IMR-90 (cell line): ENCODE measurements around the gene LGALS3. TPM values are rescaled to one million over a fixed set of nuclear protein-coding genes. Genes with fewer than 3 reads are reported as not detected.

Experiments
- ATAC-seq: fragments of 200-7000 bp; cut with Tn5 transposase; 2 replicates; pipeline ENCODE4 v1.9.1; 2020; ENCODE audit warnings: low read depth, mild to moderate bottlenecking, moderate library complexity
- BruUV-seq: library from RNA; stranded (reverse); fragments of 400-500 nt; replicated peaks from 2 replicates; lab custom pipeline; 2021; lab: Mats Ljungman, UMichigan
- CTCF ChIA-PET: fragments of 300-600 bp; formaldehyde crosslinking; extraction: SDS; loops from one replicate; lab custom pipeline; 2021; ENCODE audit warnings: antibody characterized with exemption; lab: Yijun Ruan, JAX
- POLR2A ChIA-PET: fragments of 300-600 bp; sonication (Branson Sonifier 250); formaldehyde crosslinking; loops from one replicate; lab custom pipeline; 2022; ENCODE audit warnings: antibody characterized with exemption; ENCODE audit not compliant: unreplicated experiment; lab: Charles Lee
- DNase-seq: peaks from one replicate; pipeline ENCODE4 v3.0.0; 2013
- H2AFZ ChIP-seq: replicated peaks from 2 replicates; pipeline ENCODE3; 2013; ENCODE audit warnings: low read length, mild to moderate bottlenecking; ENCODE audit not compliant: poor library complexity
- H2AK5ac ChIP-seq: 2 replicates; pipeline ENCODE4 v1.6.1; 2013; ENCODE audit warnings: low read depth, low read length, inconsistent platforms
- H2AK9ac ChIP-seq: replicated peaks from 2 replicates; pipeline ENCODE3; 2013; ENCODE audit warnings: mild to moderate bottlenecking, low read depth, low read length, moderate library complexity; ENCODE audit not compliant: poor library complexity
- H2BK120ac ChIP-seq: 2 replicates; pipeline ENCODE4 v1.6.1; 2013; ENCODE audit warnings: low read depth, low read length, inconsistent platforms
- H2BK15ac ChIP-seq: 3 replicates; pipeline ENCODE4 v1.6.1; 2013; ENCODE audit warnings: low read depth, low read length, inconsistent platforms
- H2BK20ac ChIP-seq: 2 replicates; pipeline ENCODE4 v1.6.1; 2013; ENCODE audit warnings: low read depth, mild to moderate bottlenecking, inconsistent platforms, low read length, moderate library complexity
- H2BK5ac ChIP-seq: 2 replicates; pipeline ENCODE4 v1.6.1; 2013; ENCODE audit warnings: mild to moderate bottlenecking, low read depth, low read length, inconsistent platforms; ENCODE audit not compliant: poor library complexity, severe bottlenecking
- H3K14ac ChIP-seq: replicated peaks from 2 replicates; pipeline ENCODE4 v1.6.1; 2013; ENCODE audit warnings: low read depth, low read length, inconsistent platforms
- H3K18ac ChIP-seq: 2 replicates; pipeline ENCODE4 v1.6.1; 2013; ENCODE audit warnings: low read depth, low read length, control low read depth
- H3K23ac ChIP-seq: 2 replicates; pipeline ENCODE4 v1.6.1; 2013; ENCODE audit warnings: low read depth, low read length, inconsistent platforms
- H3K27ac ChIP-seq: 2 replicates; pipeline ENCODE4 v1.5.1; 2013; ENCODE audit warnings: mild to moderate bottlenecking, control low read depth, low read length; ENCODE audit not compliant: insufficient read depth
- H3K27me3 ChIP-seq: 2 replicates; pipeline ENCODE4 v1.6.1; 2013; ENCODE audit warnings: low read length; ENCODE audit not compliant: control insufficient read depth, insufficient read depth
- H3K36me3 ChIP-seq: 2 replicates; pipeline ENCODE4 v1.6.1; 2013; ENCODE audit warnings: low read length, mixed read lengths; ENCODE audit not compliant: control insufficient read depth, insufficient read depth
- H3K4ac ChIP-seq: 2 replicates; pipeline ENCODE4 v1.6.1; 2013; ENCODE audit warnings: low read depth, low read length, inconsistent platforms
- H3K4me1 ChIP-seq: 2 replicates; pipeline ENCODE4 v1.6.1; 2013; ENCODE audit warnings: low read length, mixed read lengths; ENCODE audit not compliant: control insufficient read depth, insufficient read depth
- H3K4me2 ChIP-seq: 2 replicates; pipeline ENCODE4 v1.6.1; 2013; ENCODE audit warnings: low read depth, mild to moderate bottlenecking, control low read depth, low read length, moderate library complexity
- H3K4me3 ChIP-seq: 2 replicates; pipeline ENCODE4 v1.5.1; 2013; ENCODE audit warnings: low read depth, mild to moderate bottlenecking, control low read depth, low read length, moderate library complexity; ENCODE audit not compliant: insufficient read depth
- H3K56ac ChIP-seq: 2 replicates; pipeline ENCODE4 v1.6.1; 2013; ENCODE audit warnings: low read length, inconsistent platforms; ENCODE audit not compliant: insufficient read depth; ENCODE audit errors: extremely low read depth
- H3K79me1 ChIP-seq, 2 experiments: 2 replicates each; pipeline ENCODE4 v1.6.1; 2013; ENCODE audit warnings: low read length in 2 of 2, inconsistent platforms in 1 of 2, low read depth in 1 of 2
- H3K9ac ChIP-seq: 2 replicates; pipeline ENCODE4 v1.6.1; 2013; ENCODE audit warnings: low read depth, low read length, control low read depth
- H3K9me1 ChIP-seq: 2 replicates; pipeline ENCODE4 v1.6.1; 2013; ENCODE audit warnings: low read length, inconsistent platforms; ENCODE audit not compliant: insufficient read depth
- H3K9me3 ChIP-seq: 2 replicates; pipeline ENCODE4 v1.6.1; 2013; ENCODE audit warnings: low read length; ENCODE audit not compliant: control insufficient read depth, insufficient read depth
- H4K20me1 ChIP-seq: 2 replicates; pipeline ENCODE4 v1.6.1; 2013; ENCODE audit warnings: low read length, inconsistent platforms; ENCODE audit not compliant: insufficient read depth
- H4K5ac ChIP-seq: 2 replicates; pipeline ENCODE4 v1.6.1; 2013; ENCODE audit warnings: mild to moderate bottlenecking, low read depth, low read length, control low read depth
- H4K8ac ChIP-seq, 2 experiments: 2 replicates each; pipeline ENCODE4 v1.6.1; 2013; ENCODE audit warnings: low read depth in 2 of 2, low read length in 2 of 2, control low read depth in 1 of 2, inconsistent platforms in 1 of 2
- H4K91ac ChIP-seq: 2 replicates; pipeline ENCODE4 v1.6.1; 2013; ENCODE audit warnings: low read depth, low read length, inconsistent platforms; ENCODE audit not compliant: insufficient read depth
- BHLHE40 ChIP-seq: fragments of 150-350 bp; IDR thresholded peaks from 2 replicates; pipeline ENCODE4 v1.6.1; 2016; ENCODE audit warnings: mild to moderate bottlenecking, low read depth, low read length
- CEBPB ChIP-seq: IDR thresholded peaks from 2 replicates; pipeline ENCODE4 v1.6.1; 2012; ENCODE audit warnings: low read depth, low read length, improper control_type of control experiment
- CHD1 ChIP-seq: IDR thresholded peaks from 2 replicates; pipeline ENCODE4 v1.6.1; 2012; ENCODE audit warnings: low read depth, low read length, improper control_type of control experiment
- FOS ChIP-seq: fragments of 150-350 bp; IDR thresholded peaks from 2 replicates; pipeline ENCODE4 v1.6.1; 2016; ENCODE audit warnings: low read depth, low read length
- MAFK ChIP-seq: IDR thresholded peaks from 2 replicates; pipeline ENCODE4 v1.6.1; 2012; ENCODE audit warnings: low read depth, low read length, improper control_type of control experiment
- MAZ ChIP-seq: IDR thresholded peaks from 2 replicates; pipeline ENCODE4 v1.6.1; 2012; ENCODE audit warnings: low read depth, mild to moderate bottlenecking, low read length, improper control_type of control experiment, moderate library complexity, borderline replicate concordance
- MXI1 ChIP-seq: IDR thresholded peaks from 2 replicates; pipeline ENCODE4 v1.6.1; 2012; ENCODE audit warnings: low read depth, mild to moderate bottlenecking, low read length, moderate library complexity, borderline replicate concordance
- NFE2L2 ChIP-seq: fragments of 150-350 bp; IDR thresholded peaks from 2 replicates; pipeline ENCODE4 v1.6.1; 2016; ENCODE audit warnings: low read depth, mild to moderate bottlenecking, low read length
- POLR2A ChIP-seq: IDR thresholded peaks from 2 replicates; pipeline ENCODE4 v1.6.1; 2012; ENCODE audit warnings: mild to moderate bottlenecking, low read depth, low read length
- RAD21 ChIP-seq: IDR thresholded peaks from 2 replicates; pipeline ENCODE4 v1.6.1; 2012; ENCODE audit warnings: low read length, improper control_type of control experiment
- RCOR1 ChIP-seq: IDR thresholded peaks from 2 replicates; pipeline ENCODE4 v1.6.1; 2012; ENCODE audit warnings: mild to moderate bottlenecking, low read length, improper control_type of control experiment; ENCODE audit not compliant: insufficient replicate concordance
- RFX5 ChIP-seq: IDR thresholded peaks from 2 replicates; pipeline ENCODE4 v1.8.0; 2012; ENCODE audit warnings: low read depth, mild to moderate bottlenecking, low read length, moderate library complexity
- SMC3 ChIP-seq: fragments of 150-350 bp; IDR thresholded peaks from 2 replicates; pipeline ENCODE4 v1.6.1; 2016; ENCODE audit warnings: low read depth, mild to moderate bottlenecking, antibody characterized with exemption, low read length, moderate library complexity
- WGBS, 2 experiments: methylation state at CpG; one replicate each; pipeline versions ENCODE4 v1.1.5 to v1.1.7; 2013; ENCODE audit warnings: missing lambda C conversion rate in 2 of 2; ENCODE audit not compliant: insufficient read length in 1 of 2; ENCODE audit errors: extremely low coverage in 2 of 2; 5-methylcytosine and 5-hydroxymethylcytosine counted together
- dilution Hi-C: fragments of 300-500 bp; cut with HindIII; formaldehyde crosslinking; loops from one replicate; pipeline ENCODE4 v1.14.3; 2018; ENCODE audit warnings: low sequenced_read_pairs; ENCODE audit not compliant: unreplicated experiment
- in situ Hi-C: fragments of 300-500 bp; cut with MboI; formaldehyde crosslinking; loops from 3 replicates; pipeline ENCODE4 v1.14.3; 2019; ENCODE audit warnings: low sequenced_read_pairs, inconsistent platforms, mixed read lengths
- intact Hi-C: fragments of 100-400 bp; cut with micrococcal nuclease; formaldehyde crosslinking; loops from 2 replicates; pipeline ENCODE4 v1.10.0; 2022
- polyA plus RNA-seq, 3 experiments: library from polyadenylated mRNA; depleted of rRNA; stranded (reverse); fragments of >200 nt; gene quantifications; 2 replicates each; pipeline ENCODE4 v1.2.3, GENCODE V29; 2012; ENCODE audit warnings: low replicate concordance in 1 of 3
- total RNA-seq: library from RNA; depleted of rRNA; stranded (reverse); fragments of >200 nt; gene quantifications from 2 replicates; pipeline ENCODE4 v1.2.3, GENCODE V29; 2012
- TF ChIP-seq, protein P1 (sequence below): conservative IDR thresholded peaks from 2 replicates; pipeline ENCODE4 v1.5.1; 2012; ENCODE audit warnings: mild to moderate bottlenecking, low read depth, low read length, improper control_type of control experiment
- TF ChIP-seq, protein P2 (sequence below): fragments of 150-350 bp; IDR thresholded peaks from 2 replicates; pipeline ENCODE4 v1.6.1; 2017; ENCODE audit warnings: mild to moderate bottlenecking, antibody characterized with exemption, low read length, low read depth
- TF ChIP-seq, protein P3 (sequence below): fragments of 150-350 bp; IDR thresholded peaks from 2 replicates; pipeline ENCODE4 v1.6.1; 2016; ENCODE audit warnings: low read depth, mild to moderate bottlenecking, low read length, moderate library complexity, borderline replicate concordance

Gene LGALS3
- total and polyA plus RNA-seq, 2 of the 4 experiments (the other 2 are of a cell fraction), result 84.4 to 171 TPM

DNA sequence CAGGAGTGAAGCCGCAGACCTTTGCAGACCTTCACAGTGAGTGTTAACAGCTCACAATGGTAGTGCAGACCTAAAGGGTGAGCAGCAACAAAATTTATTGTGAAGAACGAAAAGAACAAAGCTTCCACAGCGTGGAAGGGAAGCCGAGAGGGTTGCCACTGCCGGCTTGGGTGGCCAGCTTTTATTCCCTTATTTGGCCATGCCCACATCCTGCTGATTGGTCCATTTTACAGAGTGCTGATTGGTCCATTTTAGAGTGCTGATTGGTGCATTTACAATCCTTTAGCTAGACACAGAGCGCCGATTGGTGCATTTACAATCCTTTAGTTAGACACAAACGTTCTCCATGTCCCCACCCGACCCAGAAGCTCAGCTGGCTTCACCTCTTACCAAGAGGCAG lies 42.1 kb upstream of the LGALS3 start:
- no peak for ATAC-seq

More for the DNA sequence above, 42.1 kb upstream of the LGALS3 start:
- H3K27me3 ChIP-seq, result no peaks in the 10 kb centered on the region
- no peak overlapping the region for H3K4ac ChIP-seq
- H4K8ac ChIP-seq, result no peak overlapping the region
- H3K23ac ChIP-seq, result no peak overlapping the region
- H3K56ac ChIP-seq, result no peak overlapping the region
- H3K14ac ChIP-seq, result no peak overlapping the region
- 80% methylated on average over 2 of the region's 9 CpGs; no CpG with 5 or more reads in 1 of the 2 experiments for WGBS, 2 experiments
- H4K91ac ChIP-seq, result no peak overlapping the region
- no peak overlapping the region for H2AK9ac ChIP-seq
- no peak overlapping the region for H4K5ac ChIP-seq
- no TSS peak for BruUV-seq
- no peak overlapping the region for H3K4me2 ChIP-seq
- no peak overlapping the region for H2AFZ ChIP-seq
- no peak overlapping the region for H3K4me3 ChIP-seq
- ChIA-PET POLR2A (no interaction called here), CTCF (no interaction called here)
- no peaks in the 10 kb centered on the region for H3K4me1 ChIP-seq
- no peak overlapping the region for H2AK5ac ChIP-seq
- dilution Hi-C loops, result no loop called here
- intact Hi-C loops, result no loop called here
- no peak overlapping the region for H2BK120ac ChIP-seq
- no peak for DNase-seq
- no peak overlapping the region for H3K9ac ChIP-seq
- no peak for TF ChIP-seq SMC3
- no peak for TF ChIP-seq CEBPB
- TF ChIP-seq MAFK, result no peak
- no peak for TF ChIP-seq FOS
- no peak for TF ChIP-seq RFX5
- no peak for TF ChIP-seq MAZ
- no peak for TF ChIP-seq RCOR1
- TF ChIP-seq RAD21, result no peak
- TF ChIP-seq CHD1, result no peak
- TF ChIP-seq, protein P1, sequence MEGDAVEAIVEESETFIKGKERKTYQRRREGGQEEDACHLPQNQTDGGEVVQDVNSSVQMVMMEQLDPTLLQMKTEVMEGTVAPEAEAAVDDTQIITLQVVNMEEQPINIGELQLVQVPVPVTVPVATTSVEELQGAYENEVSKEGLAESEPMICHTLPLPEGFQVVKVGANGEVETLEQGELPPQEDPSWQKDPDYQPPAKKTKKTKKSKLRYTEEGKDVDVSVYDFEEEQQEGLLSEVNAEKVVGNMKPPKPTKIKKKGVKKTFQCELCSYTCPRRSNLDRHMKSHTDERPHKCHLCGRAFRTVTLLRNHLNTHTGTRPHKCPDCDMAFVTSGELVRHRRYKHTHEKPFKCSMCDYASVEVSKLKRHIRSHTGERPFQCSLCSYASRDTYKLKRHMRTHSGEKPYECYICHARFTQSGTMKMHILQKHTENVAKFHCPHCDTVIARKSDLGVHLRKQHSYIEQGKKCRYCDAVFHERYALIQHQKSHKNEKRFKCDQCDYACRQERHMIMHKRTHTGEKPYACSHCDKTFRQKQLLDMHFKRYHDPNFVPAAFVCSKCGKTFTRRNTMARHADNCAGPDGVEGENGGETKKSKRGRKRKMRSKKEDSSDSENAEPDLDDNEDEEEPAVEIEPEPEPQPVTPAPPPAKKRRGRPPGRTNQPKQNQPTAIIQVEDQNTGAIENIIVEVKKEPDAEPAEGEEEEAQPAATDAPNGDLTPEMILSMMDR, result no peak
- TF ChIP-seq POLR2A, result no peak
- TF ChIP-seq, protein P2, sequence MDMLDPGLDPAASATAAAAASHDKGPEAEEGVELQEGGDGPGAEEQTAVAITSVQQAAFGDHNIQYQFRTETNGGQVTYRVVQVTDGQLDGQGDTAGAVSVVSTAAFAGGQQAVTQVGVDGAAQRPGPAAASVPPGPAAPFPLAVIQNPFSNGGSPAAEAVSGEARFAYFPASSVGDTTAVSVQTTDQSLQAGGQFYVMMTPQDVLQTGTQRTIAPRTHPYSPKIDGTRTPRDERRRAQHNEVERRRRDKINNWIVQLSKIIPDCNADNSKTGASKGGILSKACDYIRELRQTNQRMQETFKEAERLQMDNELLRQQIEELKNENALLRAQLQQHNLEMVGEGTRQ, result no peak
- no peak for TF ChIP-seq NFE2L2
- no peak for TF ChIP-seq BHLHE40
- no peak for TF ChIP-seq MXI1
- TF ChIP-seq, protein P3, sequence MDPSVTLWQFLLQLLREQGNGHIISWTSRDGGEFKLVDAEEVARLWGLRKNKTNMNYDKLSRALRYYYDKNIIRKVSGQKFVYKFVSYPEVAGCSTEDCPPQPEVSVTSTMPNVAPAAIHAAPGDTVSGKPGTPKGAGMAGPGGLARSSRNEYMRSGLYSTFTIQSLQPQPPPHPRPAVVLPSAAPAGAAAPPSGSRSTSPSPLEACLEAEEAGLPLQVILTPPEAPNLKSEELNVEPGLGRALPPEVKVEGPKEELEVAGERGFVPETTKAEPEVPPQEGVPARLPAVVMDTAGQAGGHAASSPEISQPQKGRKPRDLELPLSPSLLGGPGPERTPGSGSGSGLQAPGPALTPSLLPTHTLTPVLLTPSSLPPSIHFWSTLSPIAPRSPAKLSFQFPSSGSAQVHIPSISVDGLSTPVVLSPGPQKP, result no peak
- H3K79me1 ChIP-seq, result no peaks in the 10 kb centered on the region
- no peak overlapping the region for H2BK15ac ChIP-seq
- H3K27ac ChIP-seq, result no peak overlapping the region
- no peaks in the 10 kb centered on the region for H3K9me1 ChIP-seq
- no peaks in the 10 kb centered on the region for H3K36me3 ChIP-seq
- H3K9me3 ChIP-seq, result no peaks in the 10 kb centered on the region
- no peak overlapping the region for H2BK20ac ChIP-seq
- H3K18ac ChIP-seq, result no peak overlapping the region
- H2BK5ac ChIP-seq, result no peak overlapping the region
- no peaks in the 10 kb centered on the region; the same call in 1 of the 2 replicates for H4K20me1 ChIP-seq
- in situ Hi-C loops, result no loop called here
